HG03521 (cell line): ENCODE measurements around the gene UPP1.

Source experiments
- ATAC-seq: cut with Tn5 transposase; IDR thresholded peaks from one replicate; pipeline ENCODE4 v1.9.1; 2021; ENCODE audit warnings: mild to moderate bottlenecking, moderate library complexity; ENCODE audit not compliant: unreplicated experiment

UPP1 gene

DNA sequence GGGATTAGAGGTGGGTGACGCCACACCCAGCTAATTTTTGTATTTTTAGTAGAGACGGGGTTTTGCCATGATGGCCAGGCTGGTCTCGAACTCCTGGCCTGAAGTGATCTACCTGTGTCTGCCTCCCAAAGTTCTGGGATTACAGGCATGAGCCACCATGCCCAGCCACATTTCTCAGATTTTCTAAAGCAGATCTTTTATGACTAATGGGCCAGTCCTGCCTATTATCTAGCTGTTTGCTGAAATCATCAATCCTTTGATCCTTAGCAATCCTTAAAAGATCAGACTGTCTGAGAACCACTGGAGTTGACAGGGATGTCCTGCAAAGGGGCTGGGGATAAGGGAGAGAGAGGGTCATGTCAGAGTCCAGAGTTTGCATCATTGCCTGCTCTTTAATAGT, 61.0 kb downstream of the UPP1 start:
- no peak for ATAC-seq

DNA sequence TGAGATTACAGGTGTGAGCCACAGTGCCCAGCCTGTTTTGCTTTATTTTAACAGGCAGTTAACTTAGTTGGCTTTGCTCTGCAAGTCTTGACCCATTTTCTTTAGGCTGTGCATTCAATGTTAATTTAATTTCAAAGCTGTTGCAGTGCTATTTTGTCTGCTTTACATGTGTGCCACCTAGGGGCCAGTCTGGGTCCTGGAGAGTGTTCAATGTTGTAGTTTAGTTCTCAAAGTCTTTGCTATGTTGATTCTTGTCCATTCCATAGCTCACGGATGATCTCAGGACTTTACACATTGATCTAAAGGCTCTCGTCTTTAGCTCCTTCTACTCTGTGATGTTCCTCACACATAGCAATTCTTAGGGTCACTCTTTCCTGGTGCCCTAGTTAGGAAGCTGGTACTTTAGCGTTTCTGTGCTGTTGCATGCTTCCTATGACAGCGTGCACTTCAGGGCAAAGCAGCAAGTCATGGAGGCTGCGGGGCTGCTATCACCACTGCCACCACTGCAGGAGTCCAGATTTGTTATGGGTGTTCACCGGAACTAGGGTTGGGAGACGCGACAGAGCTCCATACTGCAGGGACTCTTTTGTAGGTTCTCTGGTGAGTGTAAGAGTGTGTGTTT, 65.8 kb downstream of the UPP1 start:
- ATAC-seq = no peak
